GM21381 (cell line): Measurements from ENCODE around the gene SCNN1B.
"Not testable (repeated sequence)": the region's sequence is repeated elsewhere in the genome, so short reads cannot be mapped to it uniquely, and the experiment has no call there.

ENCODE experiments used
- ATAC-seq: cut with Tn5 transposase; IDR thresholded peaks from one replicate; pipeline ENCODE4 v1.9.1; 2021; ENCODE audit warnings: mild to moderate bottlenecking, moderate library complexity; ENCODE audit not compliant: unreplicated experiment

The SCNN1B gene

GRCh38 chr16:23377071-23377931, 75.2 kb downstream of the SCNN1B start:
- ATAC-seq: no peak

- ATAC-seq: no peak
These were observed 76.2 kb downstream of the SCNN1B start for GRCh38 chr16:23378256-23378655.

GRCh38 chr16:23378921-23379320, 76.8 kb downstream of the SCNN1B start:
- ATAC-seq: no peak

GRCh38 chr16:23379707-23380106, 77.6 kb downstream of the SCNN1B start:
- ATAC-seq: no peak

GRCh38 chr16:23380501-23380951, 78.4 kb downstream of the SCNN1B start:
- ATAC-seq: no peak

- ATAC-seq: not testable (repeated sequence)
These were observed 79.6 kb downstream of the SCNN1B start for GRCh38 chr16:23381702-23382101.

GRCh38 chr16:23382279-23382678, 80.2 kb downstream of the SCNN1B start:
- ATAC-seq: no peak

- ATAC-seq: no peak
These were observed 81.8 kb downstream of the SCNN1B start for GRCh38 chr16:23383881-23384280.

GRCh38 chr16:23384878-23385277, 82.8 kb downstream of the SCNN1B start:
- no peak for ATAC-seq

GRCh38 chr16:23385441-23385840, 83.3 kb downstream of the SCNN1B start:
- no peak for ATAC-seq

- no peak for ATAC-seq
These were observed 85.6 kb downstream of the SCNN1B start for GRCh38 chr16:23387666-23388065.

- no peak for ATAC-seq
These were observed 86.7 kb downstream of the SCNN1B start for GRCh38 chr16:23388786-23389185.

- no peak for ATAC-seq
These were observed 87.1 kb downstream of the SCNN1B start for GRCh38 chr16:23389201-23389600.

GRCh38 chr16:23389936-23390335, 87.8 kb downstream of the SCNN1B start:
- not testable (repeated sequence) for ATAC-seq

- no peak for ATAC-seq
These were observed 89.5 kb downstream of the SCNN1B start for GRCh38 chr16:23391381-23392222.

- no peak for ATAC-seq
These were observed 90.1 kb downstream of the SCNN1B start for GRCh38 chr16:23392223-23392600.

GRCh38 chr16:23394141-23394831, 92.2 kb downstream of the SCNN1B start:
- no peak for ATAC-seq

- no peak for ATAC-seq
These were observed 93.6 kb downstream of the SCNN1B start for GRCh38 chr16:23395732-23396131.

GRCh38 chr16:23397464-23397863, 95.4 kb downstream of the SCNN1B start:
- ATAC-seq: no peak

- ATAC-seq: no peak
These were observed 97.1 kb downstream of the SCNN1B start for GRCh38 chr16:23398987-23399805.
